GM23248 (cell line): Measurements from ENCODE around the gene GABBR2.

Experiments used
- EZH2 ChIP-seq: fragments of 200-600 bp; sonication (generic); IDR thresholded peaks from 2 replicates; pipeline ENCODE4 v1.6.1; 2018; ENCODE audit warnings: antibody characterized with exemption, mild to moderate bottlenecking; ENCODE audit not compliant: insufficient read depth, poor library complexity, severe bottlenecking
- EZH2phosphoT487 ChIP-seq: fragments of 200-600 bp; sonication (generic); IDR thresholded peaks from 2 replicates; pipeline ENCODE4 v1.6.1; 2018; ENCODE audit warnings: antibody characterized with exemption, moderate library complexity, mild to moderate bottlenecking, low read depth; ENCODE audit not compliant: insufficient read depth

DNA sequence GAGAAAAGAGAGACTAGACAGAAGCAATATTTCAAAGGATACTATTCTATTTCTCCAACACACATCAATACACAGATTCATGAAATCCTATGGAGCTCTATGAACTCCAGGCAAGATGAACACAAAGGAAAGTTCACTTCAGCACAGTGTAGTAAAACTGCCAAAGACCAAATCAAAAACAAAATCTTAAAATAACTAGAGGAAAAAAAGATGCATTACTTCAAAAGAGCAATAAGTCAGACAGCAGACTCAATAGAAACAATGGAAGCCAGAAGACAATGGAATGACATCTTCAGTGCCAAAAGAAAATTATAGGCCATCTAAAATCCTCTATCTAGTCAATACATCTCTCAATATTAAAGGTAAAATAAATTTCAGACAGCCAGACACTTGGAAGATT, 248.0 kb downstream of the GABBR2 start:
- TF ChIP-seq EZH2 = no peak
- TF ChIP-seq EZH2phosphoT487 = no peak
